Measurements from ENCODE around the gene CDH13.

Gene CDH13

DNA sequence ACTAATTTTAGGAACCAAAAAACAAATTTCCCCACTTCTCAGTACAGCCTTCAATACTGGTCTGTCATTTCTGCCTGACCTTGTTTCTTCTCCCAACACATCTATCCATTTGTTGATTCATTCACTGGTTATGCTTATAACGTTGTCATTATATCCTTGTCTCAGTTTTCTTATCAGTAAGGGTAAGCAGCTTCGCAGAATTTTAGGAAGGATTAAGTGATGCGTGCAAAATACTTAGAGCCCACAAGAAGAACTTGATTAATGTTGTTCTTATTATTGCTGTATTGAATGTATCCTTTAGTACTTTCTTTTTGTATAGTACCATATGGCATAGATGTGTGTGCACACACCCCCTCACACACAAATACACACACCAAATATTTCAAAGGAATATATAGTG, 777.5 kb downstream of the CDH13 start:
- DNase-seq (ENCODE audit: low read depth in 2 of 2), result no peak

DNA sequence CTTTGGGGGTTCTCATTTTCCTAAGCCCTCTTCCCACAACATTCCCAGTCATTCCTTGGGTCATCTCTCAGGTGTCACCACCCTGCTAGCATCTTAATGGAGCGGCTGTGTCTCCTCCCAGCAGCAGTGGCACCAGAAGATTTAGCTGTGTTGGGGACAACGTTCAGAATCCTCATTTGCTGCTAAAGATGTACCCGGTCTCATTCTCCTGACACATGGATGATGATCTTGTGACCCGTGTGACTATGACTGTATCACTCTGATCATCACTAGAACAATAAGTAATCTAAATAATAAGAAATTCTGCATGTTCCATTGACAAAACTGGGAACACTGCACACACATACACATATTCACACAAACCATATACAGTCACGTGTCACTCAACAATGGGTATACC, 781.2 kb downstream of the CDH13 start:
- no peak for DNase-seq (ENCODE audit: low read depth in 2 of 2)

DNA sequence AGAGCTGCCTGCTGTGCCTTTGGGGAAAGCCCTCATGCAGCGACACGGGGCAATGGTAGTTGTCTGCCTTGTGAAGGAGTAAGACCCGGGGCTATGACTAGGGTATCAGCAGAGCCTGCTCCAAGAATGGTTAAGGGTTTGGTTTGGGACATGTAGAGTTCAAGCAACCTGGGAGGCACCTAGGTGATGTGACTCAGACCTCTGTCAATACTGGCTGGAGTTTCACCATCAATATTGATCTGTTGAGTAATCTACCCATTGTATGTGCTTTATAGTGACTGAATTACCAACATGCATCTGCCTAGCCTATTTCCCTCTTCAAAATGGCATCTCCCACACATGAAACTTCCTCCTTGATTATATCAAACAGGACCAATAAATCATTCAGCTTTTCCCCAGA, 782.6 kb downstream of the CDH13 start:
- DNase-seq (ENCODE audit: low read depth in 2 of 2), result no peak

DNA sequence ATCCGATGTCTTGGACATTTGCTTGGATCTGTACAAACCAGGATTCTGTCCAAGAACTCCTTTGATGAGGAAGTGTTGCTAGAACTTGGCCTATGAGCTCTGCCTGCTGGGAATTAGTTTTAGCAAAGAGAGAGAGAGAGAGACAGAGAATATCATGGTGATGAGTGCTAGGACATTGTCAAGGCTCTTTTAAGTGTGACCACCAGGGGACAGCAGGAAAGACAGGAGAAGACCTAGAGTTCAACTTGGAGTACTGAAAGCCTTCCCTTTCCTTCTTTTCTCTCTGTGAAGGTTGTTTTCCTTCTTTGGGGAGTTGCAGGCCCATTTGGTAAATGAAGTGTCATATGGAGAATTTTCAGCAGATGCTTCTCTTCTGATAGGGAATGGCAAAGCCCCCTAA, 791.8 kb downstream of the CDH13 start:
- no peak for DNase-seq (ENCODE audit: low read depth in 2 of 2)

DNA sequence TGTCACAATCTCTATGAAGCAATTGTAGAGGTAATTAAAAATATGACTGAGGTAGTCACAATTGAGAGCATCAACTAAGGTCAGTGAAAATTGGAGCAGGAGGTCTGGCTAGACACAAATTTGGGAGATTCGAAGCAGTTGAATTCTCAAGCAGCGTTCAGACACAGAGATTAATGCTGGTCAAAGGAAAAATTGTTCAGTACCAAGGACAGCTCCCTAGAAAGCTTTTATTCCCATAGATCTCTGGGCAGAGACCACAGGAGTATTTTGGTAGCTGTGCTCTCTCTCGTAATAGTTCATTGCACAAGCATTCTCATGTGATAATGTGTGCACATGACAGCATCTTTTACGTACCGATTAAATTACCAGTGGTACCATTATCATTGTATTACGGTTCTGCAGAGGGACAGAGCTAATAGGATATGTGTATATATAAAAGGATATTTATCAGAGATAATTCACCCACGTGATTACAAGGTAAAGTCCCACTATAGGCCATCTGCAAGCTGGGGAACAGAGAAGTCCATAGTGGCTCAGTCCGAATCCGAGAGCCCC, 793.5 kb downstream of the CDH13 start:
- peak in 1 of 2 experiments; percentile 24 for DNase-seq (ENCODE audit: low read depth in 2 of 2)

DNA sequence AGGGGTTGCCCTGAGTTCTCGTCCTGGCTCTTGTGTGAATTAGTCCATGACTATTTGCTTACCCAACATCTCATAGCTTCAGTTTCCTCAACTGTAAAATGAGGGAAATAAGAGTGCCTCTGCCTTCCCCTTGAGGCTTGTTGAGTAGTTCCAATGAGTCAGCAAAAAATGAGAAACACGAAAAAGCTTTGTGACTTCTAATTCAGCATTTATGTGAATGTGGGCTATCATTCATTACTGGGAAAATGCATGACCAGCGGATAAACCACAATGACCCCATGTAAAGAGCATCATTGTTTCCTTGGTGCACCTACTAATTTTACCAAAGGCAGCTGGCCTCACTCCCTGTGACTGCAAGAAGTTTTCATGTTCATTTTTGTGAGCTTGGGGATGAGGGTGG, 806.4 kb downstream of the CDH13 start:
- no peak for DNase-seq (ENCODE audit: low read depth in 2 of 2)

DNA sequence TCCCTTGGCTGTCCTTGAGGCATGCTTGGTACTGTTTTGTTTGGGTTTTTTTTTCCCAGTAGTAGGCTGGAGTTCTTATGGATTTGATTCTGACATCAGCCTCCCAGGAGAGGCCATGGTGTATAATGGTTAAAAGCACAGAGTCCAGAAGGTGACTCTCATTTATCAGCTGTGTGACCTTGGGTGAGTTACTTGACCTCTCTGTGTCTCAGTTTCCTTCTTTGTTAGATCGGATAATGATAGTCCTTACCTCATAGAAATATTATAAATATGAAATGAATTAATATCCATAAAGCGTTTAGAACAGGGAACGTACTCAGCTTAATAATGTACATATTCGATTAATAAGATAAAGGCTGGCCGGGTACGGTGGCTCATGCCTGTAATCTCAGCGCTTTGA, 810.3 kb downstream of the CDH13 start:
- no peak for DNase-seq (ENCODE audit: low read depth in 2 of 2)

DNA sequence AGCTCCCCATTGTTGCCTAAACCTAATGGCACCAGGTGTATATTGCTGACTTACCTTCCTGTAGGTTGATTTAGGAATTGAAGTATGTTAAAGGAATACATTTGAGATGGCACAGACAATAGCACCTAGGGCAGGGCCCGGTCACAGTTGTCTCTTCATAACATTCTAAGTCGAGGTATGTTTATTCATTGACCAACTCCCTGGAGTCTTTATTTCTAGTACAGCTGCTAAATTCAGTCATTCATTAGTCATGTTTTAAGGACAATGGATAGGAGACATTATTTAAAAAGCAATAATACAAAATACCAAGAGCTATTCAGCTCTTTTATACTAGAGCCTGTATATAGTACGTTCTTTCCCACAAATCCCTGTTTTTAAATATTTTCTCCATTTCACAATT, 811.6 kb downstream of the CDH13 start:
- DNase-seq (ENCODE audit: low read depth in 2 of 2), result no peak

DNA sequence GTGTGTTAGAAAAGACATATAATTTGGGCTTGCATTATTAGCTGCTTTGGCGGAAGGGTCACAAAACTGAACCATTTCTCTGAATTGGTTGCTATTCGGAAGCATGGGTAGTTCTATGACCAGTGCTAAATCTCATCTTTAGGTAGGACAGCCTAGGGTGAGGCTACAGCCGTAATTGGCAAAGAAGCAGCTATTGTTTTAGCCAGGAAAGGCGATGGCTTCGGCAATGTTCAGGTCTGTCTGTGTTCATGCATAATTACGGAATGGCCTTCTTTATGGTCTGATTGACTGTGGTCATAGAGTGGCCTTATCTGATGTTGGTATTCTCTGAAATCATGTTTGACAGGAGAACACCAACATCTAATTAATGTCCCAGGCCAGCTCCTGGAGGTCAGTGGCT, 812.6 kb downstream of the CDH13 start:
- no peak for DNase-seq (ENCODE audit: low read depth in 2 of 2)

DNA sequence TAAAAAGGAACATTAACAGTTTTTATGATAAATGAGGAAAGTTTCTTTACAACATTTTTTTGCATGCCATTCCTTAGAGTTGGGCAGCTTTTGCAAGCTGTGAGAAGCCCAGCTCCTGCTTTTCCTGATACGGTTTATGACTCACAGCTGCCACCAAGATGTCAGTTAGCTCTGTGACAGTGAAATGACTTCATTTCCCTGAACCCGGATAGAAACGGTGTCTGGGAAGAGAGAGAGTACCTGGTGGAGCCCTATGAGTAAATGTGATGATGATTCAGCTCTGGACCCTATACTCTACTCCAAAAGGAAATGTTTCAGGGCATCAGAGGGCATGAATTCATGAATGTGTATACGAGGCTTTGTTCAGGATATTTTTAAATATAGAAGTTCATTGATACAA, 814.7 kb downstream of the CDH13 start:
- no peak for DNase-seq (ENCODE audit: low read depth in 2 of 2)

DNA sequence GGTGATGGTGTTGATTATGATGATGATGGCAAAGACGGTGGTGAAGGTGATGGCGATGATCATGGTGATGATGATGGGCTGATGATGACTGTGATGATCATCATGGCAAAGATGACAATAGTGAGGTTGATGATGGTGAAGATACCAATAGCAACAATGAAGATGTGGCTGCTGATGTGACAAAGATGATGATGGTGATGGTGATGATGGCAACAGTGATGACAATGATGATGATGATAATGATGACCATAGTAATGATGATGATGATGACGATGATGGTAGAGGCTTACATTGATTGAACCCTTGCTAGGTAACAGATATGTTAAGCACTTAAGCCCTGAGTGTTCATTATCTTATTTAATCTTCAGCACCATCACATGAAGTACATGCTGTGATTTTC, 817.2 kb downstream of the CDH13 start:
- DNase-seq (ENCODE audit: low read depth in 2 of 2), result no peak

DNA sequence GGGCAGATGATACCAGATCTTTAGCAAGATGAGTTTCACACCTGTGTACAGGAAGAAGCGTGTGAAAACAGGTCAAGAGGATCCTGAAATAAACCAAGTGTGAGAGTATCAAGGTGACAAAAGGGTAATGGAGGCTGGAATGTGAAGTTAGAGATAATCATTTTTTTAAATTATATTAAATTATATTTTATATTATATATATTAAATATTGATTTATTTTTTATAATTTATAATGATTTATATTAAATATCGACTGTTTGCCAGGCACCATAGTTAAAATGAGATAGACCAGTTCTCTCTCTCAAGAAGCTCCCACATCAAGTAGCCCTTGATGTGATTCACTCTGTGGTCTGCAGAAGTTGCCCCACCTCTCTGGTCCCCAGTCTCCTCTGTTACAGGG, 820.8 kb downstream of the CDH13 start:
- DNase-seq (ENCODE audit: low read depth in 2 of 2), result no peak

DNA sequence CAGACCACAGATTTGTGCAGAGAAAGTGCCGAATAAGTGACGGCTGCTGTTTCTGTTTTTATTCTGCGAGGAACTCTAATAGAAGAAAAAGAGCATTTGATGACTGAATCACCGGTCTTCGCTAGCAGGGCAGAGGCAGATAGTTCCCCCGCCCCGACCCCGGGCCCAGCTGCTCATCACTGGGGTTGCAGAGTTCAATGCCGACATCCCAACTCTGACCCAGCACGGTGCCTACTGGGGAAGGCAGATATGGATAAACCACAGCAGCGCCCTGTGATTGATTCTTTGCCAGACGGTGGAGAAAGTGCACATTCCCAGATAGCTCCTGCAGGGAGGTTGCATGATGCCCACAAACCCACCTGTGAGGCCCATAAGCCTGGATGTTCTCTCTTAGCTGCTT, 823.1 kb downstream of the CDH13 start:
- no peak for DNase-seq (ENCODE audit: low read depth in 2 of 2)

DNA sequence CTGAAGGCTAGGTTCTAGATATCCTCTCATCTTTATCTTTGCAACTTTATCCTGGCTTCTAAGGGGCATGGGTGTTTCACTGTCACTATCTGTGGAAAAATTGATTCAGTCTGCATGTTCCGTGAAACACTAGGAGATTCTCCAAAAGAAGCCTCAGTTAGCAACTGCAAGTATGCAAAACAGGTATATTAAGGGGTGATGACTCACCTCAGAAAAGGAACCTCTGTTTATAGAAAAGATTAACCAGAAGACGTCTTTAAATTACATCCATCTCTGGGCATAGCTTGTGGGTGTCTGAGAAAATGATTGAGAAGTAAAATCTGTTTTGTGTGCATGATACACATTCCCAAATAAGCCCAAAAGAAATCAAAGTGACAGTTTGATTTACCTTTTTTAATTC, 827.2 kb downstream of the CDH13 start:
- DNase-seq (ENCODE audit: low read depth in 2 of 2), result no peak

DNA sequence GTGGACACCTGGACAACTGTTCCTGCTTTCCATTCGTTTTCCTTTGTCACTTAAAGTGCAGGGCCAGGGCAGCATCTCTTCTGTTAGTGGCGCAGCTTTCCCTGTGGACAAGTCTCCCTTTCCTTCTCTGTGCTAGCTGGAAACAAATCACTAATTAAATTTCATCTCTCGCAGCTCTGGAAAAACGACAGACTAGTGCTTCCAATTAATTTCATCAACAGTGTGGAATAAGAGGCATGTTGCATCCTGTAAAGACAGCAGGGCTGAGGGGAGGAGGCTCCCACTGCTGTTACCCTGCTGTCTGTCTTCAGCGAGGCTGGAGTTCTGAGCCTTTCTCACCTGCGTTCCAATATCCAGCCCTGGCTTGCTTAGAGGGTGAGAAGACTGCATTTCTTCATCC, 828.9 kb downstream of the CDH13 start:
- no peak for DNase-seq (ENCODE audit: low read depth in 2 of 2)

DNA sequence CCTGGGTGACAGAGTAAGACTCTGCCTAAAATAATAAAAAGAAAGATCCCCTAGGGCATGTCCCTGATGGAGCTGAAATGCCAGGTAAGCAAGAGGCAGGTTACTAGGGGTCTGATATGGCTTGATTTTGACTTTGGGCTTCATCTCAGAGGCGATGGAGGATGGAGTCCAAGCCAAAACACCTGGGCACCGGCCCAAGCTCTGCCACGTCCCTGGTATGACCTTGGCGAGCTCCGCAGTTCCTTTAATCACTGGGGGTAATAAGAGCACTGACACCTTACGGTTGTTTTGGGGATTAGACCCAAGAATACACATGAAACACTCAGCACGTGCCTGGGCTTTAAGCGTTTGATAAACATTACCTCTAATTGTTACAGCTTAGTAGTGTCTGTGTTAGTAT, 830.2 kb downstream of the CDH13 start:
- DNase-seq (ENCODE audit: low read depth in 2 of 2), result no peak

DNA sequence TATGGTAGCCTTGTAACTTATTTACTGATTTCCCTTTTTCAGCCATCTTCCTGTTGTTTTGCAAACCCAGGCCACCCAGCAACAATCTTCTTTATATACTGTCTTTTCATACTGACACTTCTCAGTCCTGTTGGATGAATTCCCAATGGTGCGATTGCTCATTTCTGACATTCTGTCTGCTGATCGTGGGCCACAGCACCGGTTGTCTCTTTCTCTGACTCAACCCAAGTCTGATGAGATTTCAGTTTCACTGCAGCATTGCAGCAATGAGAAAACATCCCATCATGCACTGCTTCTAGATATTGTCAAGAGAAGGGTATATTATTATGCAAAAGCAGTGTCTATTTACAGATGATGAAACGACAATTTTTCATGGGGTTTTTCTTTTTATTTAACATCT, 831.8 kb downstream of the CDH13 start:
- peak; percentile 38 to 54 for DNase-seq (ENCODE audit: low read depth in 2 of 2)

DNA sequence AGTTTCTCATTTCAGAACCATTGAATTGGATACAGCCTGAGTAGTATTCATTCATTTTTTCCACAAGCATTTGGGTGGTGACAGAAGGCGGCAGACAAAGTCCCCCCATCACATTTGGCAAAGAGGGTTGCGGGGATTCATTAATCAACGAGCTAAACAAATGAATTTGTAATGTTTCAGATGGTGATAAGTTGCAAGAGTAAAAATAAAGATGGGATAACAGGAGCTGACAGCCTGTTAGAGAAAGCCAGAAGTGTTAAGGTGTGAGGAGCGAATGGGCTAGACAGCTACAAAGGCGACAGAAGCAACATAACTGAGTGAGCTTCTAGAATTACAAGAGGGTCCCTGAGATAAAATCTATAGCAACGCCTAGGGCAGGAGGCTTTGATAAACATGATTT, 838.2 kb downstream of the CDH13 start:
- DNase-seq (ENCODE audit: low read depth in 2 of 2), result no peak

DNA sequence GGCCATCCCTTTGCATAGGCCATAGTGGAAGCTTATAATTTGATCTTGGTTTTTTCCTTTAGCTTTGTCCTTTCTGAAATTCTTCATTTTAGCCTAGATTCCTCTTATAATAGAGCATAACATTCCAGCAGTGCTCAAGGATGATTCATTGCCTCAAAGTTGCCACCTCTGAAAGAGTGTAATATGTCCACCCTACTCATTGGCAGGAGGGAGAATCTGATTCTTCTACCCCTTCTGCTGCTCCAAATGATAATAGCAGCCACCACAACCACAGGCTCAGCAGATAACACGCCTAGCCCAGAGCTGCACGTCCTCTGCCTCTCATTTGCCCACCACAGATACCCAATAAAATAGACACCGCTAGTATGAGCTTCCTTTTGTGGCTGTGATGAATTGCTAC, 843.6 kb downstream of the CDH13 start:
- DNase-seq (ENCODE audit: low read depth in 2 of 2), result peak in 1 of 2 experiments; percentile 21

DNA sequence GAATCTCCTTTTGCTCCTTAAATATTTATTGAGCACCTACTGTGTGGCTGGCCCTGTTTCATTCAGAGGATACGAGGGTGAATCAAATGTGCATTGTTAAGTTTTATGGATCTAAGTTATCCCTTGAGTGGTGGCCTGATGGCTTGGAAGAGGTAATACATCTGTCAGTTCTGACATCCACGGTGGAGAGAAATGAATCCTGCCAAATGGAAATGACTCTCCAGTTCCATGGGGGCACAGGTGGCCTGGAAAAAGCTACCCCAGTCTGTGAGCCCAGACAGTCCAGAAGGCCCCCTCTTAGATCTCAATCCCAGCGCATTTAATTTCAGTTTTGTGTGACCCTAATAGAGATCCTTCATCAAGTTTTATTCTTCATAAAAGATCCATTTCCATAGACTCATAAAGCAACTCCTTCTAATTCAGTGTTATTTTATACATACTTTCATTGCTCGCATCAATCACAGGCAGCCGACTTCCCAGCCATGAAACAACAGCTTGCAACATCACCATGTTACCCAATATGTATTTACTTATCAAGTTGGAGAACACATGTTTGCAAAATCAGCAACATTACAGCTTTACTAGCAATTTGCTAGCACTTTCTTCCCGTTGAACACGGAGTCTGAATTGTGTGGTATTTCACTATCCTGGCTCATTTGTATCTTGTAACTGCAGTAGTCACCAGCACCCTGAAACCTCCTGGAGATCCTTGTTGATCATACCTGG, 846.2 kb downstream of the CDH13 start:
- peak in 1 of 2 experiments; percentile 47 for DNase-seq (ENCODE audit: low read depth in 2 of 2)

DNA sequence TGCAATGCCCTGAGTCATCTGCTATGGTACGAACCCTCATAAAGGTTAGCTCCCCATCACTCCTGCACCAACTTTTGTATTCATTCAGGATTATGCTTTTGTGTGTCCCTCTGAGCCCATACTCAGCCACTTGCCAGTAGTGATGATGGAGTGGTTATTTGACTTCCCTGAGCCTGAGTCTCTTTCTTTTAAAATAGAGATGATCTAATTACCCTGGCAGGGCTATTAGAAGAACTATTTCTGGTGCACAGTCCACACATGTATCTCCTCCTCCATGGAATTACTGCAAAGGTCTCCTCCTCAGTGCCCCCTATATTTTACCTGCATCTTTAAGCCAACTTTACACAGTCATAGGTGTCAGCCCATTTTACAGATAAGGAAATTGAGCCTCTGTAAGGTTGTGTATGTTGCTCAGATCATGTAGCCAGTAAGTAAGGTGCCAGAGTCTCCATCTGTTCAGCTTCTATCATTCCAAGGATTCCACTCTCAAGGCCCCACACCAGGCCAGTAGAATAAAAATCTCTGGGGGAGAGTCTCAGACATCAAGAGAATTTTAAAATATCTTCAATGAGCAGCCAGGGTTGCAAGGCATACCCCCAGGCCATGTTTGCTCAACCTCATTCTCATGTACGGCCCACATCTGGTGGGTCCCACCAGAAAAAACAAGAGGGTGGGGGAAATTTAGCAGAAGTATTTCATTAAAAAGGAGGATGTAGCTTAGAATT, 847.3 kb downstream of the CDH13 start:
- no peak for DNase-seq (ENCODE audit: low read depth in 2 of 2)

DNA sequence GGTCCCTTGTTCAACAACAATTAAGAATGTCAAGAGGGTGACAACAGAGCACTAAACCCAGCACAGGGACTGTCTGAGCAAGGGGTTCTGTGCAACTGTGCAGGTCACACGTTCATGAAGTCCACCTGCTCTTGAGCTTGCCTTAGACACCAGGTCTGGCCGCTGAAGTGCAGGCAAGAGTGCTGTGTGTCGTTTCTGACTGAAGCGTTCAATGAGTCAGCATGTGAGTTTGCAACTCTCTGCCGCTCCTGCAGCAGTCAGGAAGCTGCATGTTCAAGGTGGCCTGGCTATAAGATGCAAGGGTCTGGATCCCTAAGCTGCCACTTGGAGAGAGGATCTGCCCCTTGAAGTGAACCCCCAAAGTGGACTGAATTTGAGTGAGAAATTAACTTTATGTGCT, 848.3 kb downstream of the CDH13 start:
- no peak for DNase-seq (ENCODE audit: low read depth in 2 of 2)

DNA sequence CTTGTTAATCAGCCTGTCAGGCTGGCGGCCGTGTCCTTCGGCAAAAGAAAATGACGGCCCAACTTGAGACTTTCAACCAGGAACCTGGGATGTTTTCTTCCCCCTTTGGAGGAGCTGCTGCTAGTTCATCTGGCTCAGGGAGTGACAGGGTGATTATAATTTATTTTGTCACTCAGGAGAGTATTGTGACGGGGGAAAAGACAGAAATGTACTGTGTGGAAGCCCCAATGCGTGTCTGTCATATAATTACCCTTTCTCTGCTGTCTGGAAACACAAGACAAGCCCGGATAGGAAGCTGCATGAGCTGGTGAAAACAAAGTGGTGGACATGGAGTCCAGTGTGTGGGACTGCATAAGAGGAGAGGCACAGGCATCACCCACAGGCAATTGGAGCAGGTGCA, 854.8 kb downstream of the CDH13 start:
- DNase-seq (ENCODE audit: low read depth in 2 of 2), result no peak

Data from fibroblast of skin of left biceps (primary cell).